Measurements from ENCODE around the gene FAM227B.
A peak's percentile ranks its signal among the peaks of the same experiment; 100 is the strongest.
"Not testable (repeated sequence)": the region's sequence is repeated elsewhere in the genome, so short reads cannot be mapped to it uniquely, and the experiment has no call there.

FAM227B gene, protein sequence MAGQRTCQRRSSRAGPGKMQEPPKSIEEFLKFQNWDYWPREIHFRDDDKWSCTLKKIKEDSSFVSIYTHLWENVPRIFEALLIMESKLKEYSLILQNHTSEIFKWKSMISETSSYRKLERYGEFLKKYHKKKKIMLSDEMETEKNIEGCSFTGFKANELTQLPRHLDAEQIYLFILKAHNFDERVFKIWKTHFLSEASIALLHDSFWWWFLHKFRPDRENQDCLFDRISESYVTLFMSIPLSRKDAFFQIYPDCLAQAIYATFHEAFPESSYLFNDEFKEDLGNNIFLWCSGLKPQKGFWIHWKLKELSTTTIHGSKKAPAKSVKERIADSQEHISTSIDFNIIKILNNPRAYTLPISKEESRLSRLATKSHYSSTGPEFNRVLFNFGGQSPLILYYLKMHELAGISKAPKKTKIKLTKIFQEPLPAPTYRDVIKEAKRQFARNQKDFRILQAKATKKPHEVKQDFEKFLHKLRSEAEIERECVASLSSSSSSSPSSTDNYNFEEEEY

DNA sequence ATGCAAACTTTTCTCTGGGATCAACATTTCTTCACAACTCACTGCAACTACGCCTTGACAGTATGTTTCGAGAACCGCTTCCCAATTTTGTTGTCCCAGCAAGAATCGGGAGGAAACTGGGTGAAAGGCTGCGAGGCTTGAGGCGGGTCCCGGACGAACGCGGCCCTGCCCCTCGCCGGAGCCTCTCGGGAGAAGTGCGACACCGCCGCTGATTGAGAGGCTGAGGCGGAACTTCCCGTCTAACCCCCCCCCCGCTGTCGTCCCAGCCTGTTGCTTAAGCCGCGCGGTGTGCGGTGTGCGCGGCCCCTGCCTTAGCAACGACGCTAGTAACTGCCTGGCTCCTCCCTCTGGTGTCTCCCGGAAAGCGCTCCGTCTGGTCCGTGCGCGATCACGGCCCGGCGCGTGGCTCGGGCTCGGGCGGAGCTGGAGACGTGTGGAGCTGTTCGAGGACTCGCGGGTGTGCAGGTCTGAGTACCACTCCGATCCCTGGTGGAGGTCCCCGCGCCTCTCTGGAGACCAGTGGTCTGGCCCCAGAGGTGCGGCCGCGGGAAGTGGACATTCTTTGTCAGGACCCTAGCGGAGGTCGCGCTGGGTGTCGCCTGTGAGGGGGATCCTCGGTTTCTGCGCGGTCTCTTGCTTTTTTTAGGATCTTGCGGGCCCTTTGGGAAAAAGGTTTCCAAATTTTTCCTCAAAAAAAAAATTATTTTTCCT is at the start of gene FAM227B, which contains the start of gene DTWD1:
Gene FAM227B, minus strand, starts transcription at position 161 of the 711 bp plus-strand sequence. CDS start 5,647 bp downstream, outside the sequence.
Gene DTWD1, plus strand, starts transcription at position 391 of the 711 bp plus-strand sequence. CDS start 4,120 bp downstream, outside the sequence.
- DNase-seq (ENCODE audit: low spot score) = peak; percentile 97

DNA sequence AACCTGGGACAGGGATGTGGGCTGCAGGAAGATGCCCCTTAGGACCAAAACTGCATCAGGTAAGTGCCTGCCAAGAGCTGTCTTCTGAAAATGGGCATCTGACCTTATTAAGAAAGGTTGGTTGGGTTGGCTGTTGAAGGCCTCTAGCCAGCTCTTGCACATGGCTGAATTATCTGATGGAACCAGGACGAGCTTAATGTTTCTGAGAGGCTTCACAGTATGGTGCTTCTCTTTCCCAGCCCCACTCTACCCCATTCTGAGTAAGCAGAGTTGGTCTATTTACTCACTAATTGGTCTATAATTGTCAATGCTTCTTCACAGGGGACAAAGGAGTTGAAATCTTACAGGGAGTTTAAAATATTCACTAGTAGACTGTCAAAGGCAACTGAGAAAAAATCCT is 48.7 kb upstream of the FAM227B start:
- DNase-seq (ENCODE audit: low spot score) = no peak

DNA sequence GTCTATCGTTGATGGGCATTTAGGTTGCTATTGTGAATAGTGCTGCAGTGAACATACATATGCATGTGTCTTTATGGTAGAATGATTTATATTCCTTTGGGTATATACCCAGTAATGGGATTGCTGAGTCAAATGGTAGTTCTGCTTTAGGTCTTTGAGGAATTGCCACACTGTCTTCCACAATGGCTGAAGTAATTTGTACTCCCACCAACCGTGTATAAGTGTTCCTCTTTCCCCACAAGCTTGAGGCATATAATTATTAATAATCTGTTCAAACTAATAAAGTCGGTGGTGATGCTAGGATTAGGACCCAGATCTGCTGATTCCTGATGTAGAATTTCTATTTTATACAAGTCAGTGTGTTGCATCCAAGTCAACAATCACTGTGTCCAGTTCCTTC is 45.9 kb upstream of the FAM227B start:
- not testable (repeated sequence) for DNase-seq (ENCODE audit: low spot score)

DNA sequence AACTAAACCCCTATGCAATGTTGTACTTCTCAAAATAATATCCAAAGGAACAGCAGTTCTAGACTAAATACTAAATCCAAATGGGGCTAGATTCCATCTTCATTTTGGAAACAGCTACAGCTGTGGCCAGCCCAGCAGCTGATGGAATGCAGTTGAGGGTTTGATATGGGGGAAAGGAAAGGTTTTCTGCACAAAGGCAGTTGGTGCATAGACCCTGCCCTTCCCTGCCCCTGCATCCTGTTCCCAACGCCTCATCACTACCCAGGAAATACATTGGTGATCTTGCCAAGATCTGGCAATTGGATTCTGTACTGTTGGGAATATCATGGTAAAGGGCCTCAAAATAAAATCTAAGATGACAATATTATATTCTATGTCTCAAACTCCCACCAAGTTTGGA is 44.1 kb upstream of the FAM227B start:
- no peak for DNase-seq (ENCODE audit: low spot score)

DNA sequence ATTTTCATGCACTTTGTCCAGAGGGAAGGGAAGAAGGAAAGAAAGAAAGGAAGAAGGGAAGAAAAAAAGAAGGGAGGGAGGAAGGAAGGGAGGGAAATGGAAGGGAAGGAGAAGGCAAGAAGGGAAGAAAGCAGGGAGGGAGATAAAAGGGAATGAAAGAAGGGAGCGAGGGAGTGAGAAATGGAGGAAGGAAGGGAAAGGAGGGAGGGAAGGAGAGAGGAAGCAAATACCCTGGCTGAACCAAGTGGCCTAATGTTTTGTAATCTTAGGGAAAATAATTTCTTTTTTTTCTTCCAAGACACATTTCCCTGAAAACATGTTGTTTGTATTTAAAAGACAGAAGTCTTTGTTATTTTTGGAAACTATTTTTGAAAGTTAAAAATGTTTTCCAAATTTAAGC is 36.1 kb upstream of the FAM227B start:
- no peak for DNase-seq (ENCODE audit: low spot score)

DNA sequence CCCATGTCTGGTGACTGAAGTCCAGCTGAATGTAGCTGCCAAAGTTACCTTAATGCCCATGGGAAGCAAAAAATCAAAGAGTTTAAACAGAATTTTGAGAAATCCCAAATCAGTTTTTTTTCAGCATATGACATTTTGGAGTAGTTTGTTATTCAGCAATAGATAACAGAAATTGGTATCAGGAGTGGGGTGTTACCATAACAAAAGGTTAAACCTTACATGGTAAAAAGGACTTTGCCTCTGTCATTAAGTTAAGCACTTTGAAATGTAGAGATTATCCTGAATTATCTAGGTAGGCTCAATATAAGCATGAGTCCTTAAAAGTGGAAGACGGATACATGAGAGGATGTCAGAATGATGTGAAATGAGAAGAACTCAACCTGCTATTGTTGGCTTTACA is 32.3 kb upstream of the FAM227B start:
- DNase-seq (ENCODE audit: low spot score) = no peak

DNA sequence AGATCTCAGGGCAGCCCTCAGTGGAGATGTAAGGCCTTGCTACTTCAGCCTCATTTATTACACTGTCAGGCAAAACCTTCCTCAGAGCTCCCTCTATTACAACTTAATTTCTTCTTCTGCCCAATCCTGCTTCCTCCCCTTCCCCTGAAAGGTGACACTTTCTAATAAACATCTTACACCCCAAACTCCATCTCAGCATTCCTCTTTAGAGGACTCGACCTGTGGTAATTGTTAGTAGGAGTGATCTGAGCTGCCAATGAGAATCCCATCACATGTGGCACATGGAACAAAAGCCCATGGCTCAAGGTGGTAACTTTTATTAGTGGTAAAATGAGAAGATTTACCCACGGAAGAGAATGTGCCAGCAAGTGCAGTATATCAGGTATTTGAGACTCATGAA is 30.1 kb upstream of the FAM227B start:
- DNase-seq (ENCODE audit: low spot score) = no peak

DNA sequence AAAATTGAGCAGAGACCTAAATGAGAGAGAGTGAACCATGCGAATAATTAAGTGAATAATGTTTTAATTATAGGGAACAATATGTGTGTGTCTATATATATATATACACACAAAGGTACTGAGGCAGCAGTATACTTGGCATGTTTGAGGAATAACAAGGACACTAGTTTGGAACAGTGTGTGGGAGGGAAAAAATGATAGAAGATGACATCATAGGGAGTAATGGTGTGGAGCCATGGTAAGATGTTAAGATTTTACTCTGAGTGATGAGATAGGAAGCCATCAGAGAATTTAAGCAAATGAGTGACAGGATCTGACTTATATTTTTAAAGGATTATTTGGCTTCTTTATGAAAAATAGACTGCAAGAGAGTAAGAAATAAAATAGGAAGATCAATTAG is 29.4 kb upstream of the FAM227B start:
- DNase-seq (ENCODE audit: low spot score) = no peak

DNA sequence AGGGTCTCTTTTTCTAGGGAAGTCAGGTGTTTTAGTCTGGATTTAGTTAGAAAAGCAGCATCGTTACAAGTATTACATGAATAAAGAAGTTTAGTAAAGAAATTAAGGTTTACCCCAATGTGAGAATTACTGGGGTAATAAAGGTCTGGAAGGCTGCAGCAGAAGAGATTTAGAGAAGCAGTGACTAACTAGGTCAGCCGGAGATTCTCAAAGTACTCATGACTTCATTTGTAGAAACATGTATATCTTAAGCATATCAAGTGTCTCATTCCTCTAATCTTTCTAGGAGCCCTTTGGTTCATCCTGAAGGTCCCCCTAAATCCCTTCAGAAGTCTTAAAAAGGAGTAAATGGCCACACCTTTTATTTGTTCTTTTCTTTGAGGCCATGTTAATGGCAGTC is 26.3 kb upstream of the FAM227B start:
- no peak for DNase-seq (ENCODE audit: low spot score)

DNA sequence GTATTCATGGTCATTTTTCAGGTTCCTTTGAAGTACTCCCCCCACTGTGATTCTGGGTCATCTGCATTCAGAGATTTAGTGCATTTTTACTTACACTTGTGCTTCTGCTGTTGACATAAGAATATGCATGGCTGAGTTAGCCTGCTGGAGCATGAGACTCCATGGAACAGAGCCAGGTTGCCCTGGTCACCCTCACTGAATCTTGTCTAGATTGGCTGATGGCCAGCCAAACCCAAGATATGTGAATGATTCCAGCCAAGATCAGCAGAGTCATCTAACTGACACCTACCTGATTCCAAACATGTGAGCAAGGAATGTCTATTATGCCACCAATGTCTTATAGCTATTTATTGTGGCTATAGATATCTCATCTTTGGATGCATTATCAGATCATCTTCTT is 25.3 kb upstream of the FAM227B start:
- peak; percentile 36 for DNase-seq (ENCODE audit: low spot score)

DNA sequence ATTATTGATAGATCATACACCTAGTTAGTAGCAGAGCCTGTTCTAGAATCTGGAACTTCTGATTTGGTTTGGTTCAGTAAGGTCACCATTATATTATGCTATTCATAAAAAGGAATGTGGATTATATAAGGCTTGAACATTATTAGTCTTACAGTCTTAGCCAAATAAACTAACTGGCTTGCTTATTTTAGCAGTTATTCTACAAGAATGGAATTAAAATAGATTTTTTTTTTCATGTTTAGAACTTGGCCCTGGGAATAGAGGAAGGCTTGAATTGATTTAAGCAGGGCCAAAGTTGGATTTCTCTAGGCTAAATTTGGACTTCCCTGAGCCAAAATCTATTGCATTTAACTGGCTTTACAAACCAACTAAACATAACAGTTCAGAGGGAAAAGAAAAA is 24.7 kb upstream of the FAM227B start:
- no peak for DNase-seq (ENCODE audit: low spot score)

DNA sequence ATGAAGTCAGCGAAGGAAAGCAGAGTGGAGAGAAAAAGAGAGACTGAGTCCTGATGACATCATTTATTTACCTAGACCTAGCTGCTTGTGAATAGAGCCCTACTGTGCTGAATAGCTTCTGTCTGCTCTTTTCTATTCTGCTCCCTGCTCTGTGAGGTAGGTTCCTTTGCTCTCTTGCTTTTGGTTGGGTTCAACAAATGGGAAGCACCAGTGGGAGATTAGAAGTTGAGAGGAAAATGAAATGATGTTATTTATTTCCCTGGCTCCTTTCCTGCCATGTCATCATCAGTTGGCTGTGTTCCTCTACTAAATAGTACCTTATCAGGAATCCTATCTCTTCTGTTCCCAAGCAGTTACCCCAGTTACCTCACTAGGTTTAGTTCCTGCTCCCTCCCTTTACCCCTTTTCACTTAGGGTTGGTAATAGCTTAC is 23.8 kb upstream of the FAM227B start:
- no peak for DNase-seq (ENCODE audit: low spot score)

DNA sequence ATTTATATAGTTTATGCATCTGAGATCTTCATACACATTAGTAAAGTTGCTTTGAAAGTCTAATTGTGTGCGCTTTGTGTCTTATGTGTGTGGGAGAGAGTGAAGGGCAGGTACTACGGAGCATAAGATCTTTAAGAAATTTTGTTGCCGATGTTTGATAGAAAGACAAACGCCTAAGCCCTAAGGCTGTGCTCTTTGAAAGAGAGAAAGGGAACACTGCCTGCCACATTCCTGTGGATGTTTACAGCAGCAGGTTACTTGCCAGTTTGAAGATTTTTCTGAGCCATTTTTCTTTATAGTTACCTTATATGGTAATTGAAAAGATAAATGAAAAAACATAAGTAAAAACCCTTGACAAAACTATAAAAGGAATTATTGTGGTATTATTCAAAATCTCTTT is 17.2 kb upstream of the FAM227B start:
- DNase-seq (ENCODE audit: low spot score) = no peak

DNA sequence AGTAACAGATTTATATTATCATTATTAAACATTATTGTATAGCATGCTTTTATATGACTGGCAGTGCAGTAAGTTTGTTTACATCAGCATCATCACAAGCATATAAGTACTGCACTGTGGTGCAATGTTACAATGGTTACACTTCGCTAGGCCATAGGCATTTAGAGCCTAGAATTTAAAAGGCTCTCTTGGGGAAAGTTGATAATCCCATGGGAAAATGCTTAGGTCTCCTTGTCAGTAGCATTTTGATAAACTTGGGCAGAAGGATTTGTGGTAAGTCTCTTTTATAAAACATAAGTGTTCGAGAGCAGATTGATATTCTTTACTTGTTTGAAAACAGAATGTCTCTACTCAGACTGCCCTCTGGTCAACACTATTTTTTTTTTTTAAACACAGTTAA is 7.8 kb upstream of the FAM227B start:
- no peak for DNase-seq (ENCODE audit: low spot score)

DNA sequence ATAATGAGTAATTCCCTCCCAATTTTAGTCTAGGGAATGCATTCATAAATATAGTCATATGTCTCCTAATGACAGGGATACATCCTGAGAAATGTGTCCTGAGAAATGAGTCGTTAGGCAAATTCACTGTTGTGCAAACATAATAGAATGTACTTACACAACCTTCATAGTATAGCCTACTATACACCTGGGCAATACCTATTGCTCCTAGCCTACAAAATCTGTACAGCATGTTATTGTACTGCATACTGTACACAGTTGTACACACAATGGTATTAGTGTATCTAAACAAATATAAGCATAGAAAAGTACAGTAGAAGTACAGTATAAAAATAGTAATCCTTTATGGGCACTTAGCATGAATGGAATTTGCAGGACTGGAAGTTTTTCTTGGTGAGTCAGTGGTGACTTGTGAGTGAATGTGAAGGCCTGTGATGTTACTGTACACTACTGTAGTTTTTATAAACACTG is 6.8 kb upstream of the FAM227B start:
- DNase-seq (ENCODE audit: low spot score) = peak; percentile 65

DNA sequence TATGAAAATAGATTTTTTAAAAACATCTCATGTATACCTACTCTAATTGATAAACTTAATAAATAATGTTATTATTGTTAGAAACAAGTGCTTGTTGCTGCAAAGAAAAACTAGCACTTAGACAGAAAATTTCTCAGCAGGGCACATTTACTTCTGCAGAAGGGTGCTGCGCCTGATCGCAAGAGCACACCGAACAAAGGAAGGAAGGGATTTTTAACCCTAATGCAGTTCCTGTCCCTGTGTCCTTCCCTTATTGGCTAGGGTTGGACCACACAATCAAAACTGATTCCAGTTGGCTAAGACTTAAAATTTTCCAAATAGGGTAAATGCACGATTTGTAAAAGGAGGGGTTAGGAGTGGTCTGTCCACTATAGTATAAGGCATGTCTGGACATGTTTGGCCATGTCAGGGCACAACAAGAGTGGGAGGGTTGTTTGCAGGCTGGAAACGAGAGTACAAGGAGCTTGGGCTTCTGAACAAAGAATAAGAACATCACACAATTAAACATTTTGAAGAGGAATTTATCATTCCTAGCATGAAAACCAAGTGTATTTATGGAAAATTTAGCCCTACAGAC is 4.9 kb upstream of the FAM227B start:
- no peak for DNase-seq (ENCODE audit: low spot score)

DNA sequence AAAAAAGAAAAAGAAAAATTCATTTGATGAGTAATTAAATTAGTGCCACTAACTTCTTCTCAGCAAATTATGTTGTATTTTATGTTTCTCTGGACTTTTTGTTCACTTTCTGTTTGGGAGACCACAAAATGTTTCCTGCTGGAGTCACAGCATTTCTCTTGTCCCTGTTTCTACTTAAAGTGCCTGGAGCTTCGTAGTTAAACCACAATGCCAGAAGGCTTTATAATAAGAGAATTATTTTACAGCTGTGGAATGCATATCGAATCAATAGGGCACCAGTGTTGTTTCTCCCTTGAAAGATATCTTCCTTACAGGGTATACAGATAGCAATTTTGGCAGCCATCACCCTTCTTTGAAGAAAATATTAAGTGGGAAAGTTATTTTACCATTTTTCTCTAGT is 3.4 kb upstream of the FAM227B start:
- no peak for DNase-seq (ENCODE audit: low spot score)

DNA sequence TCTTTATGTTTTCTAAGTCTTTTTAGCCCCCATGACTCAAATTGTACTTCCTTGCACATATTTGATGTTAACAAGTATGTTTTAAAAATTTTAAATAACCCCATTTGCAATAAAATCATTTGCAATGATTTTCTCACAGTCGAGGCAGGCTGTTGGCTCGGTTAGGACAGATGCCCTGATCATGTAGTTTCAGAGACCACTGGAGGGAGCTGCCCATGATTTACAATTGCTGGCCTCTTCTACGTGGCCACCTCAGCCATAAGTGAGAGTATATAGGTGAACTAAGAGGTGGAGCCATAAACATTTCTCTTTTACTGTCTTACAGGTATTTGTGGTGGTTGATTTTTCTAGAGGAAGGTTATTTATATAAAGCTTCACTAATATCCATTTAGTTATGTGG is 1.9 kb upstream of the FAM227B start:
- DNase-seq (ENCODE audit: low spot score) = no peak

DNA sequence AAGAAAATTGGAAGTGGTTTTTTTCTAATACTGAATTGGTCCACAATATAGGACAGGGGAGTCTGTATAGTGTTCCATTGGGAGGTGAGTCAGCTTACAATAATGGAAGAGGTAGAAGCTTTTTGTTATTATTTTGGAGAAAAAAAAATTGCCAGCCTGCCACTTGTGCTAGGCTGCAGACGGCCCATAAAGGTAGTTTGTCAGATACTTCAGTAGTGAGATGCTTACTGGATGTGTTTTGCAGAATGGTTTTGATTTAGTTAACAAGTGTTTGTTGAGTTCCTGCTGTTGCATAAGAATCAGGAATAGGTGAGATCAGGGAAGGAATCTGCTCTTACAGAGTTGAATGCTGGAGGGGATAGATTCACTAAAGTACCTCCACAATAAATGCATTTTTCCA is 1.3 kb upstream of the FAM227B start:
- DNase-seq (ENCODE audit: low spot score) = peak; percentile 15

DNA sequence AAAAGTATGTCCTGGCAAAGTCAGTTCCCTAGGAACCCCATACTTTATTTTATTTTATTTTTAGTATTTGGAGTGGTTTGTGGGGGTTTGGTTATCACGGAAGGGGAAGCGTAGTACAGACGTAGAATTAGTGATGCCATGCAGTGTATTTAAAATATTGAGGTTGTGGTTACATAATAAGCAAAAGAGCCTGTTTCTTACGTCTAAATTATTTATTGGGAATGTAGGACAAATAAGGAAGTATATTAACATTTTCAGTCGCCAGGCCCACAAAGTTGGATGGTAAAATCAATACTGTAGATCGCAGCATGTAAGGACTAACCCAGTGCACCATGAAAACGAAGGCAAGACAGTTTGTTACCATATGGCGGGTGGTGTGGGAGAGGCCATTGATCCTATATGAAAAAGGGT is 788 bp upstream of the FAM227B start:
- DNase-seq (ENCODE audit: low spot score) = peak; percentile 41

DNA sequence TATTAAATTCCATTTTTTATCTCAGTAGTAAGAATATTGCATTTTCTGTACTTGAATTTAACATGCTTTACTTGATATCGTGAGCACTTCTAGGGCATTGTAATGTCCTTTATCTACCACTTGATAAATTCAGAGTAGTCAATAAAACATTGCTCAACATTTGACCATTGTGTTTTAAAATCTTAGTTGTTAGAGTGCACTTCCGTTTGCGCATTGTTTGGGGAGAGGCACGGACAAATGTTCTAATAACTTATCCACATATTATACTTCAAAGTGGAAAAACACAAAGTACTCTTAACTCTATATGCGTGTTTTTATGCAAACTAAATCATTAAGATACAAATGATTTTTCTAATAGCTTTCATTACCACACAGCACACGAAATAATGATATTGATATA is 419 bp downstream of the FAM227B start:
- DNase-seq (ENCODE audit: low spot score) = peak; percentile 34

DNA sequence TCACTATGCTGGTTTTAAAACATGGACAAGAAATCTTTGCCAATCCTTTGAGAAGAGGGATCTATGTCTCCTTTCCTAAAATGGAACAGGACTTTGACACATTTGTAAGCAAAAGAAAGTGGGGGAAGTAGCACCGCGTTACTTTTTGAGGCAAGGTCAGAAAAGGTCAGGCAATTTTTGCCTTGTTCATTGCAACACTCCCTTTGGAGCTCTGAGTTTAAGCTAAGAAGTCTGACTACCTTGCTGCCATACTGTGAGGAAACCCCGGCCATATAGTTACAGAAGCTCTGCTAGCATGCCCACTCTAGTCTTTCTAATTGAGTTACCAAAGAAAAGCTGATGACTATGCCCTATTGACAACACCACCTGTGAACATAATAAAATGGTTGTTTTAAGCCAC is 1.4 kb downstream of the FAM227B start:
- DNase-seq (ENCODE audit: low spot score) = no peak

DNA sequence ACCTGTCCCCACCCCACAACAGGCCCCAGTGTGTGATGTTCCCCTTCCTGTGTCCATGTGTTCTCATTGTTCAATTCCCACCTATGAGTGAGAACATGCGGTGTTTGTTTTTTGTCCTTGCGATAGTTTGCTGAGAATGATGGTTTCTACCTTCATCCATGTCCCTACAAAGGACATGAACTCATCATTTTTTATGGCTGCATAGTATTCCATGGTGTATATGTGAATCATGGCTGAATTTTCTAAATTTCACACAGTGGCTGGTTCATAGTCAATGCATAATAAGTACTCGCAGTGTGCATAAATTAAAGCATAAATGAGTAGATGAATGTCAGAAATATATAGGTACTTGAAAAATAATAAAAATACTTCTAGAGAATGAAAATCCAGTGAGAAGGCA is 8.4 kb downstream of the FAM227B start:
- not testable (repeated sequence) for DNase-seq (ENCODE audit: low spot score)

Measured in LoVo (cell line).